Liver (tissue), 9 donors: ENCODE measurements around the gene ORC2. TPM values are rescaled to one million over a fixed set of nuclear protein-coding genes. Genes with fewer than 3 reads are reported as not detected.

Experiments
- DNase-seq: peaks from one replicate; pipeline ENCODE4 v3.0.0-alpha.2; 2017; ENCODE audit warnings: low spot score
- H3K27ac ChIP-seq, 2 donors: one replicate each; pipeline ENCODE4 v1.7.0; 2013; ENCODE audit warnings: inconsistent platforms in 2 of 2, low read length in 2 of 2, control low read depth in 1 of 2, low read depth in 1 of 2, mild to moderate bottlenecking in 1 of 2
- H3K27me3 ChIP-seq, 4 donors: one replicate each; pipeline versions ENCODE4 v1.6.1 to v1.7.0; 2013; ENCODE audit warnings: low read length in 3 of 4, inconsistent platforms in 1 of 4, mild to moderate bottlenecking in 1 of 4, moderate library complexity in 1 of 4; ENCODE audit not compliant: control insufficient read depth in 4 of 4, insufficient read depth in 4 of 4
- H3K36me3 ChIP-seq, 4 donors: one replicate each; pipeline versions ENCODE4 v1.6.1 to v1.7.0; 2013; ENCODE audit warnings: low read length in 3 of 4, mild to moderate bottlenecking in 3 of 4, low read depth in 1 of 4, moderate library complexity in 1 of 4; ENCODE audit not compliant: control insufficient read depth in 4 of 4, insufficient read depth in 3 of 4
- H3K4me1 ChIP-seq, 4 donors: one replicate each; pipeline versions ENCODE4 v1.6.1 to v1.7.0; 2013; ENCODE audit warnings: low read length in 3 of 4, mild to moderate bottlenecking in 3 of 4, moderate library complexity in 1 of 4; ENCODE audit not compliant: control insufficient read depth in 4 of 4, insufficient read depth in 4 of 4
- H3K4me3 ChIP-seq, 3 donors: one replicate each; pipeline versions ENCODE4 v1.6.1 to v1.7.0; 2013; ENCODE audit warnings: low read length in 3 of 3, control low read depth in 1 of 3, low read depth in 1 of 3, mild to moderate bottlenecking in 1 of 3
- H3K9ac ChIP-seq, 2 donors: one replicate each; pipeline ENCODE4 v1.7.0; 2013; ENCODE audit warnings: low read length in 2 of 2, mild to moderate bottlenecking in 2 of 2, moderate library complexity in 2 of 2, control low read depth in 1 of 2, low read depth in 1 of 2
- H3K9me3 ChIP-seq, 4 donors: one replicate each; pipeline versions ENCODE4 v1.6.1 to v1.7.0; 2013; ENCODE audit warnings: low read length in 3 of 4; ENCODE audit not compliant: control insufficient read depth in 4 of 4
- EGR1 ChIP-seq, 2 donors: IDR thresholded peaks; 2 replicates each; pipeline ENCODE4 v1.6.1; 2016 to 2018; ENCODE audit warnings: antibody characterized with exemption in 2 of 2, low read depth in 2 of 2
- FOXA1 ChIP-seq: IDR thresholded peaks from 2 replicates; pipeline ENCODE4 v1.6.1; 2016; ENCODE audit warnings: antibody characterized with exemption
- FOXA2 ChIP-seq: IDR thresholded peaks from 2 replicates; pipeline ENCODE4 v1.6.1; 2016; ENCODE audit warnings: antibody characterized with exemption
- GABPA ChIP-seq, 2 donors: IDR thresholded peaks in 1 of 2; conservative IDR thresholded peaks in 1 of 2; 2 replicates each; pipeline ENCODE4 v1.6.1; 2016; ENCODE audit warnings: antibody characterized with exemption in 2 of 2, mild to moderate bottlenecking in 1 of 2, moderate library complexity in 1 of 2
- HNF4A ChIP-seq, 2 donors: conservative IDR thresholded peaks; 2 replicates each; pipeline ENCODE4 v1.6.1; 2016; ENCODE audit warnings: antibody characterized with exemption in 2 of 2, mild to moderate bottlenecking in 2 of 2
- HNF4G ChIP-seq: IDR thresholded peaks from 2 replicates; pipeline ENCODE4 v1.6.1; 2016; ENCODE audit warnings: antibody characterized with exemption
- JUND ChIP-seq, 2 donors: IDR thresholded peaks; 2 replicates each; pipeline ENCODE4 v1.6.1; 2016; ENCODE audit warnings: antibody characterized with exemption in 2 of 2
- NR2F2 ChIP-seq: IDR thresholded peaks from 2 replicates; pipeline ENCODE4 v1.6.1; 2016; ENCODE audit warnings: antibody characterized with exemption
- RAD21 ChIP-seq, 2 donors: IDR thresholded peaks; 2 replicates each; pipeline ENCODE4 v1.6.1; 2016; ENCODE audit warnings: antibody characterized with exemption in 2 of 2, mild to moderate bottlenecking in 2 of 2
- RXRA ChIP-seq, 2 donors: IDR thresholded peaks; 2 replicates each; pipeline ENCODE4 v1.6.1; 2017 to 2018; ENCODE audit warnings: antibody characterized with exemption in 2 of 2, mild to moderate bottlenecking in 1 of 2
- SP1 ChIP-seq: IDR thresholded peaks from 2 replicates; pipeline ENCODE4 v1.6.1; 2018; ENCODE audit warnings: antibody characterized with exemption, mild to moderate bottlenecking
- TAF1 ChIP-seq: conservative IDR thresholded peaks from 2 replicates; pipeline ENCODE4 v1.6.1; 2016; ENCODE audit warnings: antibody characterized with exemption, mild to moderate bottlenecking
- YY1 ChIP-seq: IDR thresholded peaks from 2 replicates; pipeline ENCODE4 v1.6.1; 2016; ENCODE audit warnings: antibody characterized with exemption, mild to moderate bottlenecking
- WGBS: extraction: QIAGEN DNeasy Blood & Tissue Kit; methylation state at CpG from one replicate; pipeline ENCODE4 v1.1.7; 2013; 5-methylcytosine and 5-hydroxymethylcytosine counted together
- polyA plus RNA-seq, 2 donors: library from polyadenylated mRNA; stranded (reverse) in 1 of 2; unstranded in 1 of 2; fragments of 200-250 nt in 1 of 2; fragments of >200 nt in 1 of 2; fragmentation: Nextera tagmentation in 1 of 2; extraction: Ambion mirVana in 1 of 2; gene quantifications; one replicate each; pipeline versions ENCODE4 v1.2.1 to v1.2.3, GENCODE V29; 2013 to 2015
- total RNA-seq, 2 donors: library from RNA; depleted of rRNA; stranded (reverse); fragments of >200 nt; gene quantifications; one replicate each; pipeline ENCODE4 v1.2.3, GENCODE V29; 2014
- TF ChIP-seq, protein P1 (sequence below): IDR thresholded peaks from 2 replicates; pipeline ENCODE4 v1.6.1; 2016; ENCODE audit warnings: antibody characterized with exemption
- TF ChIP-seq, protein P2 (sequence below): fragments of 150-350 bp; IDR thresholded peaks from 2 replicates; pipeline ENCODE4 v1.5.1; 2017; ENCODE audit warnings: improper control_type of control experiment, low read depth, low read length; ENCODE audit not compliant: missing input control
- TF ChIP-seq, protein P3 (sequence below): IDR thresholded peaks from 2 replicates; pipeline ENCODE4 v1.6.1; 2016; ENCODE audit warnings: antibody characterized with exemption
- TF ChIP-seq, protein P4 (sequence below): IDR thresholded peaks from 2 replicates; pipeline ENCODE4 v1.6.1; 2016; ENCODE audit warnings: antibody characterized with exemption
- TF ChIP-seq, protein P5 (sequence below): IDR thresholded peaks from 2 replicates; pipeline ENCODE4 v1.6.1; 2016; ENCODE audit warnings: antibody characterized with exemption, mild to moderate bottlenecking
- donor health status: healthy.
- donor health status: healthy.
- donor health status: healthy.
- donor health status: healthy.
- donor health status: healthy.

Gene ORC2
- total and polyA plus RNA-seq, 4 donors: 2.0 to 13.2 (median 11.6) TPM

DNA sequence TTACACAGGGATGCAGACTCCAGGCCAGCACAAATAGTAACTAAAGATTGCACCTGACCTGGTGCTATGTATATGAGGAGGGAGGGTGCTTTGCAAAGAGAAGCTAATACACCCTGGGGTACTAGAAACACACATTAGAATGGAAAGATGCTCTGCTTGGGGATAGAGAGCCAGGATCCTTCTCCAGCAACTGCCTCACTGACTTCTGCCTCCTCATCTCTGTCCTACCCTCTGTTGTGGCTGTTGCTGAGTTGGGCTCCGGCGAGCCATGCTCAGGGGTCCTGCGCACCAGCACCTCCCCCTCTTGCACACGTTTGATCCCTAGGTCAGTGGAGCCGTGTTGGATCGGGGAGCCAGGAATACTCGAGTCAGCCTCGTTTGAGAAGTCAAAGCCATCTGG, 23.7 kb upstream of the ORC2 start:
- DNase-seq: no peak
- Histone ChIP-seq H3K36me3 (peaks cover 3 to 49% (median 34%) of the 10 kb centered on the region in 4 donors), H3K4me1 (no peaks in the 10 kb centered on the region), H3K27ac (no peak overlapping the region), H3K9me3 (no peaks in the 10 kb centered on the region), H3K4me3 (no peak overlapping the region), H3K9ac (no peak overlapping the region), H3K27me3 (no peaks in the 10 kb centered on the region)
- 93% methylated on average over 8 of the region's 8 CpGs for WGBS
- TF ChIP-seq NR2F2: no peak
- no peak for TF ChIP-seq HNF4A (conservative IDR thresholded peaks at IDR 0.05)
- TF ChIP-seq YY1: no peak
- TF ChIP-seq, protein P1, sequence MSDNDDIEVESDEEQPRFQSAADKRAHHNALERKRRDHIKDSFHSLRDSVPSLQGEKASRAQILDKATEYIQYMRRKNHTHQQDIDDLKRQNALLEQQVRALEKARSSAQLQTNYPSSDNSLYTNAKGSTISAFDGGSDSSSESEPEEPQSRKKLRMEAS: no peak
- no peak for TF ChIP-seq RAD21 (IDR thresholded peaks at IDR 0.05)
- TF ChIP-seq, protein P2, sequence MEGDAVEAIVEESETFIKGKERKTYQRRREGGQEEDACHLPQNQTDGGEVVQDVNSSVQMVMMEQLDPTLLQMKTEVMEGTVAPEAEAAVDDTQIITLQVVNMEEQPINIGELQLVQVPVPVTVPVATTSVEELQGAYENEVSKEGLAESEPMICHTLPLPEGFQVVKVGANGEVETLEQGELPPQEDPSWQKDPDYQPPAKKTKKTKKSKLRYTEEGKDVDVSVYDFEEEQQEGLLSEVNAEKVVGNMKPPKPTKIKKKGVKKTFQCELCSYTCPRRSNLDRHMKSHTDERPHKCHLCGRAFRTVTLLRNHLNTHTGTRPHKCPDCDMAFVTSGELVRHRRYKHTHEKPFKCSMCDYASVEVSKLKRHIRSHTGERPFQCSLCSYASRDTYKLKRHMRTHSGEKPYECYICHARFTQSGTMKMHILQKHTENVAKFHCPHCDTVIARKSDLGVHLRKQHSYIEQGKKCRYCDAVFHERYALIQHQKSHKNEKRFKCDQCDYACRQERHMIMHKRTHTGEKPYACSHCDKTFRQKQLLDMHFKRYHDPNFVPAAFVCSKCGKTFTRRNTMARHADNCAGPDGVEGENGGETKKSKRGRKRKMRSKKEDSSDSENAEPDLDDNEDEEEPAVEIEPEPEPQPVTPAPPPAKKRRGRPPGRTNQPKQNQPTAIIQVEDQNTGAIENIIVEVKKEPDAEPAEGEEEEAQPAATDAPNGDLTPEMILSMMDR: no peak
- TF ChIP-seq, protein P3, sequence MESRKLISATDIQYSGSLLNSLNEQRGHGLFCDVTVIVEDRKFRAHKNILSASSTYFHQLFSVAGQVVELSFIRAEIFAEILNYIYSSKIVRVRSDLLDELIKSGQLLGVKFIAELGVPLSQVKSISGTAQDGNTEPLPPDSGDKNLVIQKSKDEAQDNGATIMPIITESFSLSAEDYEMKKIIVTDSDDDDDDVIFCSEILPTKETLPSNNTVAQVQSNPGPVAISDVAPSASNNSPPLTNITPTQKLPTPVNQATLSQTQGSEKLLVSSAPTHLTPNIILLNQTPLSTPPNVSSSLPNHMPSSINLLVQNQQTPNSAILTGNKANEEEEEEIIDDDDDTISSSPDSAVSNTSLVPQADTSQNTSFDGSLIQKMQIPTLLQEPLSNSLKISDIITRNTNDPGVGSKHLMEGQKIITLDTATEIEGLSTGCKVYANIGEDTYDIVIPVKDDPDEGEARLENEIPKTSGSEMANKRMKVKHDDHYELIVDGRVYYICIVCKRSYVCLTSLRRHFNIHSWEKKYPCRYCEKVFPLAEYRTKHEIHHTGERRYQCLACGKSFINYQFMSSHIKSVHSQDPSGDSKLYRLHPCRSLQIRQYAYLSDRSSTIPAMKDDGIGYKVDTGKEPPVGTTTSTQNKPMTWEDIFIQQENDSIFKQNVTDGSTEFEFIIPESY: no peak
- TF ChIP-seq RXRA (IDR thresholded peaks at IDR 0.05): no peak
- no peak for TF ChIP-seq FOXA2
- TF ChIP-seq HNF4G: no peak
- TF ChIP-seq, protein P4, sequence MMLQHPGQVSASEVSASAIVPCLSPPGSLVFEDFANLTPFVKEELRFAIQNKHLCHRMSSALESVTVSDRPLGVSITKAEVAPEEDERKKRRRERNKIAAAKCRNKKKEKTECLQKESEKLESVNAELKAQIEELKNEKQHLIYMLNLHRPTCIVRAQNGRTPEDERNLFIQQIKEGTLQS: no peak
- no peak for TF ChIP-seq JUND (IDR thresholded peaks at IDR 0.05)
- TF ChIP-seq EGR1 (IDR thresholded peaks at IDR 0.05; ENCODE audit: low read depth in 2 of 2): no peak

DNA sequence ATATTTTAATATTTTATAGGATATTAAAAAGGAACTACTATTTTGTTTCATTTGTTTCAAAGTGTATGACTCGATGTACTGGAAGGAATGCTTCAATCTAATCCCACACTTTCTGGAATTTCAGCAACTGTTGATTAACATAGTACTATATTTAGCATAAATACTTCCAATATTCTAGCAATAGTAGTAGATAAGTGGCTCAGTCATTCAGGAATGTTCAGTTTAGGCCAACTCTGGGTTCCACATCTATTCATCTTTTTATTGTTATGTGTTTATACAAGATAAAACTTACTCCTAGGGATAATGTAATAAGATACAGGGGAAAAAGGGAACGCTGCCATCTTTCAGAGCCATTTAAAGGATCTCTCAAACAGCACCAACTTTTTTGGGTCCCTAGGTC, 22.3 kb upstream of the ORC2 start:
- no peaks in the 10 kb centered on the region for H3K4me1 ChIP-seq
- no peak overlapping the region for H3K4me3 ChIP-seq
- H3K27me3 ChIP-seq: no peaks in the 10 kb centered on the region
- 87% methylated on average over 2 of the region's 2 CpGs for WGBS
- peaks cover 6 to 55% (median 41%) of the 10 kb centered on the region in 4 donors for H3K36me3 ChIP-seq
- H3K9ac ChIP-seq: no peak overlapping the region
- DNase-seq: no peak
- H3K9me3 ChIP-seq: no peaks in the 10 kb centered on the region
- no peak overlapping the region for H3K27ac ChIP-seq
- TF ChIP-seq, protein P5, sequence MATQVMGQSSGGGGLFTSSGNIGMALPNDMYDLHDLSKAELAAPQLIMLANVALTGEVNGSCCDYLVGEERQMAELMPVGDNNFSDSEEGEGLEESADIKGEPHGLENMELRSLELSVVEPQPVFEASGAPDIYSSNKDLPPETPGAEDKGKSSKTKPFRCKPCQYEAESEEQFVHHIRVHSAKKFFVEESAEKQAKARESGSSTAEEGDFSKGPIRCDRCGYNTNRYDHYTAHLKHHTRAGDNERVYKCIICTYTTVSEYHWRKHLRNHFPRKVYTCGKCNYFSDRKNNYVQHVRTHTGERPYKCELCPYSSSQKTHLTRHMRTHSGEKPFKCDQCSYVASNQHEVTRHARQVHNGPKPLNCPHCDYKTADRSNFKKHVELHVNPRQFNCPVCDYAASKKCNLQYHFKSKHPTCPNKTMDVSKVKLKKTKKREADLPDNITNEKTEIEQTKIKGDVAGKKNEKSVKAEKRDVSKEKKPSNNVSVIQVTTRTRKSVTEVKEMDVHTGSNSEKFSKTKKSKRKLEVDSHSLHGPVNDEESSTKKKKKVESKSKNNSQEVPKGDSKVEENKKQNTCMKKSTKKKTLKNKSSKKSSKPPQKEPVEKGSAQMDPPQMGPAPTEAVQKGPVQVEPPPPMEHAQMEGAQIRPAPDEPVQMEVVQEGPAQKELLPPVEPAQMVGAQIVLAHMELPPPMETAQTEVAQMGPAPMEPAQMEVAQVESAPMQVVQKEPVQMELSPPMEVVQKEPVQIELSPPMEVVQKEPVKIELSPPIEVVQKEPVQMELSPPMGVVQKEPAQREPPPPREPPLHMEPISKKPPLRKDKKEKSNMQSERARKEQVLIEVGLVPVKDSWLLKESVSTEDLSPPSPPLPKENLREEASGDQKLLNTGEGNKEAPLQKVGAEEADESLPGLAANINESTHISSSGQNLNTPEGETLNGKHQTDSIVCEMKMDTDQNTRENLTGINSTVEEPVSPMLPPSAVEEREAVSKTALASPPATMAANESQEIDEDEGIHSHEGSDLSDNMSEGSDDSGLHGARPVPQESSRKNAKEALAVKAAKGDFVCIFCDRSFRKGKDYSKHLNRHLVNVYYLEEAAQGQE: no peak
- TF ChIP-seq TAF1 (no peak), SP1 (no peak), NR2F2 (no peak), FOXA2 (no peak), RAD21 (IDR thresholded peaks at IDR 0.05) (no peak), YY1 (no peak), FOXA1 (no peak), HNF4G (no peak), JUND (IDR thresholded peaks at IDR 0.05) (no peak), RXRA (IDR thresholded peaks at IDR 0.05) (no peak), EGR1 (IDR thresholded peaks at IDR 0.05; ENCODE audit: low read depth in 2 of 2) (no peak), HNF4A (conservative IDR thresholded peaks at IDR 0.05) (no peak), GABPA (IDR thresholded peaks at IDR 0.05 in 1 of 2, conservative IDR thresholded peaks at IDR 0.05 in 1 of 2) (no peak)
- TF ChIP-seq, protein P4: no peak
- TF ChIP-seq, protein P2: no peak
- TF ChIP-seq, protein P3: no peak
- TF ChIP-seq, protein P1: no peak
